Gastroesophageal sphincter (tissue), 4 donors: Measurements from ENCODE around the gene AGFG2. TPM values are rescaled to one million over a fixed set of nuclear protein-coding genes. Genes with fewer than 3 reads are reported as not detected.

Experiments
- ATAC-seq: fragments of 150-250 bp; one replicate; pipeline ENCODE4 v1.9.1; 2016; ENCODE audit warnings: mild to moderate bottlenecking, moderate library complexity
- H3K27ac ChIP-seq, 4 donors: fragments of 200-600 bp; sonication (generic) in 3 of 4; 1 replicate in 3 of 4; 2 replicates in 1 of 4; pipeline ENCODE4 v1.5.1; 2016 to 2019
- H3K27me3 ChIP-seq: fragments of 200-600 bp; sonication (generic); one replicate; pipeline ENCODE4 v1.5.1; 2019
- H3K36me3 ChIP-seq, 2 donors: fragments of 200-600 bp; sonication (generic); one replicate each; pipeline ENCODE4 v1.5.1; 2019; ENCODE audit warnings: control low read depth in 1 of 2
- H3K4me1 ChIP-seq, 3 donors: fragments of 200-600 bp; sonication (generic); 1 replicate in 2 of 3; 2 replicates in 1 of 3; pipeline ENCODE4 v1.5.1; 2016 to 2019; ENCODE audit warnings: control low read depth in 2 of 3
- H3K4me3 ChIP-seq, 2 donors: fragments of 200-600 bp; sonication (generic); one replicate each; pipeline ENCODE4 v1.5.1; 2019; ENCODE audit warnings: mild to moderate bottlenecking in 1 of 2, moderate library complexity in 1 of 2
- H3K9me3 ChIP-seq, 3 donors: fragments of 200-600 bp; sonication (generic); one replicate each; pipeline ENCODE4 v1.5.1; 2017 to 2019; ENCODE audit warnings: control low read depth in 2 of 3
- CTCF ChIP-seq, 4 experiments: fragments of 200-600 bp in 2 of 4; fragments of 450-650 bp in 2 of 4; sonication (generic) in 1 of 4; IDR thresholded peaks; one replicate each; pipeline ENCODE4 v1.5.1; 2017 to 2019; ENCODE audit warnings: antibody characterized with exemption in 4 of 4, mild to moderate bottlenecking in 2 of 4, moderate library complexity in 2 of 4
- EP300 ChIP-seq: sonication (generic); formaldehyde crosslinking; IDR thresholded peaks from one replicate; pipeline ENCODE4 v1.6.1; 2017; ENCODE audit warnings: antibody characterized with exemption, mild to moderate bottlenecking
- POLR2A ChIP-seq, 2 donors: fragments of 450-650 bp; IDR thresholded peaks; one replicate each; pipeline ENCODE4 v1.6.1; 2017; ENCODE audit warnings: antibody characterized with exemption in 2 of 2, mild to moderate bottlenecking in 2 of 2, moderate library complexity in 1 of 2
- POLR2AphosphoS5 ChIP-seq: sonication (generic); formaldehyde crosslinking; IDR thresholded peaks from one replicate; pipeline ENCODE4 v1.6.1; 2017; ENCODE audit warnings: antibody characterized with exemption
- WGBS, 2 donors: methylation state at CpG; one replicate each; pipeline ENCODE4 v1.1.5; 2018; ENCODE audit warnings: low coverage in 1 of 2; 5-methylcytosine and 5-hydroxymethylcytosine counted together
- small RNA-seq, 4 donors: library from RNA; depleted of rRNA; stranded (forward); fragments of <200 nt; gene quantifications; one replicate each; pipeline ENCODE3, GENCODE V24; 2016
- total RNA-seq, 4 donors: library from RNA; depleted of rRNA; stranded (reverse); fragments of >200 nt; gene quantifications; one replicate each; pipeline ENCODE4 v1.1.0, GENCODE V29; 2016

Gene AGFG2
- total RNA-seq, 4 donors from 2014 or later = 26.0 to 60.1 (median 36.6) TPM

DNA sequence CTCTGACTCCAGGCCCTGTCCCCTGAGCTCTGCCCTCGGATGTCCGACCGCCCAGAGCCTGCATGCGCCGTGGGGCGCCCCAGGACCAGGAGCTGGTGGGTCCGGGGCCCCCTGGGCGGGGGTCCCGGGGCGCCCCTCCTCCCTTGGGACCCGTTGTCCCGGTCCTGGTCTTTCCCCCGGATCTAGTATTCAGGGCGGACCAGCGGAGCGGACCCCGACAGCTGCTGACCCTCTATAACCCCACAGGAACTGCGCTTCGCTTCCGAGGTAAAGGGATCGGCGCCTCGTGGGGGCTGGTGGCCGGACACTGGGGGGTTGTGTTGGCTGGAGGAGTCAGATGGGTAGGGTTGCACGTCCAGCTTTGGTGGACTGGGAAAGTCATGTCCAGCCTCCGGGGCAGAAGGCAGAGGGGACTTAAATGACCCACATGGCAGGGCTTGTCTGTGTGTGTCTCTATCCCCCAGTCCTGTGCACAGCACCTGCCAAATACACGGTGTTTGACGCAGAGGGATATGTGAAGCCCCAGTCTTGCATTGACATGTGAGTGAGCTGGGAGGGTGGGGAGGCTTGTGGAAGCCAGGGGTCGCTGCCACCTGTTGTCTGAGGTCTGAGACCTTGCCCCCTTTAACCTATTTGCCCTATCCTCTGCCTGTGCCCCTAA lies 73.9 kb downstream of the AGFG2 start:
- TF ChIP-seq POLR2AphosphoS5 (no peak), EP300 (no peak), CTCF (IDR thresholded peaks at IDR 0.05) (no peak), POLR2A (IDR thresholded peaks at IDR 0.05) (no peak)
- H3K36me3 ChIP-seq = peaks cover 0 to 27% of the 10 kb centered on the region in 2 donors
- H3K27ac ChIP-seq = peak overlapping the region in 3 of 4 donors; percentile 82 to 96 (median 94)
- H3K9me3 ChIP-seq = no peaks in the 10 kb centered on the region
- 20% methylated on average over 3 of the region's 29 CpGs; no CpG with 5 or more reads in 1 of the 2 donors for whole genome bisulfite sequencing, 2 donors
- ATAC-seq = peak; percentile 14
- H3K4me3 ChIP-seq = peak overlapping the region; percentile 56 to 91
- H3K4me1 ChIP-seq = peaks cover 0 to 19% (median 9%) of the 10 kb centered on the region in 3 donors
- H3K27me3 ChIP-seq = no peaks in the 10 kb centered on the region

- WGBS, 2 donors = 77 to 88% methylated on average over 3 to 6 of the region's 13 CpGs
- TF ChIP-seq POLR2AphosphoS5 = no peak
- no peak for TF ChIP-seq CTCF (IDR thresholded peaks at IDR 0.05)
- no peak for TF ChIP-seq EP300
- no peak for TF ChIP-seq POLR2A (IDR thresholded peaks at IDR 0.05)
- Histone ChIP-seq H3K4me1 (peaks cover 0 to 19% (median 9%) of the 10 kb centered on the region in 3 donors), H3K36me3 (peaks cover 0 to 32% of the 10 kb centered on the region in 2 donors), H3K27ac (peak overlapping the region in 2 of 4 donors; percentile 94 to 96), H3K9me3 (no peaks in the 10 kb centered on the region), H3K4me3 (peak overlapping the region in 1 of 2 donors; percentile 91), H3K27me3 (no peaks in the 10 kb centered on the region)
- no peak for ATAC-seq
These were observed 74.6 kb downstream of the AGFG2 start for GRCh38 chr7:100613412-100614175.

DNA sequence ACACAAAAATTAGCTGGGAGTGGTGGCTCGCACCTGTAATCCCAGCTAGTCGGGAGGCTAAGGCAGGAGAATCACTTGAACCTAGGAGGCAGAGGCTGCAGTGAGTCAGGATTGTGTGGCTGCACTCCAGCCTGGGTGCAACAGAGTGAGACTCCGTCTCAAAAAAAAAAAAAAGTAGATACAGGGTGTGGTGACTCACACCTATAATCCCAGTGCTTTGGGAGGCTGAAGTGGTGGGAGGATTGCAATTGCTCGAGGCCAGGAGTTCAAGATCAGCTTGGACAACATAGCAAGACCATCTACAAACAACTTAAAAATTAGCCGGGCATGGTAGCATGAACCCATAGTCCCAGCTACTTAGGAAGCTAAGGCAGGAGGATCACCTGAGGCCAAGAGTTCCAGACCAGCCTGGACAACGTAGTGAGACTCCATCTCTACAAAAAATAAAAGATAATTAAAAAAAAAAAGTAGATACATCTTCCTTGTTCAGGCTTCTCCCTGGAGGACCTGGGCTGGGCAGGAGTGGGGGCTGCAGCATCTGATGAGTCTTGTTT lies 75.4 kb downstream of the AGFG2 start:
- Histone ChIP-seq H3K4me1 (peaks cover 0 to 19% (median 9%) of the 10 kb centered on the region in 3 donors), H3K4me3 (no peak overlapping the region), H3K36me3 (peaks cover 0 to 32% of the 10 kb centered on the region in 2 donors), H3K9me3 (no peaks in the 10 kb centered on the region), H3K27me3 (no peaks in the 10 kb centered on the region), H3K27ac (no peak overlapping the region)
- TF ChIP-seq POLR2A (IDR thresholded peaks at IDR 0.05) (no peak), POLR2AphosphoS5 (no peak), CTCF (IDR thresholded peaks at IDR 0.05) (no peak), EP300 (no peak)
- no peak for ATAC-seq
- 86 to 88% methylated on average over 4 to 6 of the region's 6 CpGs for WGBS, 2 donors

Small RNA genes lying within 50 kb of the gene (small RNA-seq; reads per million reads assigned to genes)
- gene RN7SL416P = 0 reads per million in 4 donors
- gene SAP25 = 0 to 0.09 (median 0) reads per million in 4 donors

Other genes with a start within 250 kb of the AGFG2 start
- not detected for gene SPDYE3, start 231.5 kb upstream of the AGFG2 start, total RNA-seq
- 10 to 100 TPM; 11.8 to 61.8 (median 24.2) TPM for gene PILRB, start 181.1 kb upstream of the AGFG2 start, total RNA-seq
- gene PILRA, start 165.7 kb upstream of the AGFG2 start, total RNA-seq = 10 to 100 TPM in 1 of 4 donors, 1 to 10 TPM in 3; 2.5 to 10.7 (median 4.7) TPM
- gene ZCWPW1, start 110.5 kb upstream of the AGFG2 start, total RNA-seq = 1 to 10 TPM; 4.9 to 8.2 (median 5.8) TPM
- 10 to 100 TPM; 27.9 to 34.2 (median 30.8) TPM for gene MEPCE, start 109.4 kb upstream of the AGFG2 start, total RNA-seq
- gene PPP1R35, start 102.7 kb upstream of the AGFG2 start, total RNA-seq = 10 to 100 TPM; 19.9 to 26.3 (median 20.7) TPM
- under 1 TPM in 1 of 4 donors, not detected in 3; 0.67 TPM for gene SPACDR, start 74.9 kb upstream of the AGFG2 start, total RNA-seq
- 10 to 100 TPM; 20.2 to 38.1 (median 26.1) TPM for gene TSC22D4, start 60.0 kb upstream of the AGFG2 start, total RNA-seq
- gene NYAP1, start 55.3 kb upstream of the AGFG2 start, total RNA-seq = 1 to 10 TPM in 3 of 4 donors, under 1 TPM in 1; 0.94 to 3.1 (median 1.8) TPM
- gene SAP25, start 34.7 kb downstream of the AGFG2 start, total RNA-seq = 1 to 10 TPM in 1 of 4 donors, not detected in 3; 5.6 TPM
- 10 to 100 TPM; 16.1 to 53.2 (median 50.0) TPM for gene LRCH4, start 46.9 kb downstream of the AGFG2 start, total RNA-seq
- 1 to 10 TPM in 2 of 4 donors, not detected in 2; 1.8 to 1.9 TPM for gene FBXO24, start 47.1 kb downstream of the AGFG2 start, total RNA-seq
- 10 to 100 TPM in 3 of 4 donors, 1 to 10 TPM in 1; 6.8 to 42.5 (median 16.6) TPM for gene PCOLCE, start 63.2 kb downstream of the AGFG2 start, total RNA-seq
- gene MOSPD3, start 73.3 kb downstream of the AGFG2 start, total RNA-seq = 10 to 100 TPM in 3 of 4 donors, 1 to 10 TPM in 1; 6.2 to 13.4 (median 11.6) TPM
- 1 to 10 TPM in 1 of 4 donors, not detected in 3; 1.6 TPM for gene TFR2, start 102.3 kb downstream of the AGFG2 start, total RNA-seq
- 1 to 10 TPM in 1 of 4 donors, not detected in 3; 2.2 TPM for gene ACTL6B, start 117.2 kb downstream of the AGFG2 start, total RNA-seq
- 100 to 1,000 TPM; 124 to 217 (median 162) TPM for gene GNB2, start 134.5 kb downstream of the AGFG2 start, total RNA-seq
- 10 to 100 TPM; 20.4 to 43.3 (median 31.0) TPM for gene GIGYF1, start 155.0 kb downstream of the AGFG2 start, total RNA-seq
- gene POP7, start 166.9 kb downstream of the AGFG2 start, total RNA-seq = 10 to 100 TPM; 31.4 to 40.6 (median 33.2) TPM
- not detected for gene EPO, start 181.3 kb downstream of the AGFG2 start, total RNA-seq
- not detected for gene ZAN, start 194.4 kb downstream of the AGFG2 start, total RNA-seq